BLaER1 (cell line): ENCODE data around the gene ADRB2.
A peak's percentile ranks its signal among the peaks of the same experiment; 100 is the strongest.
"Not testable (repeated sequence)": the region's sequence is repeated elsewhere in the genome, so short reads cannot be mapped to it uniquely, and the experiment has no call there.

Source experiments
- H3K27ac ChIP-seq: shearing (Covaris generic); formaldehyde crosslinking; 2 replicates; pipeline ENCODE4 v1.8.1; 2022
- H3K27me3 ChIP-seq: shearing (Covaris generic); formaldehyde crosslinking; 2 replicates; pipeline ENCODE4 v1.8.1; 2022
- H3K36me3 ChIP-seq: shearing (Covaris generic); formaldehyde crosslinking; 2 replicates; pipeline ENCODE4 v1.8.1; 2022
- H3K4me1 ChIP-seq: shearing (Covaris generic); formaldehyde crosslinking; 2 replicates; pipeline ENCODE4 v1.8.1; 2022
- H3K4me2 ChIP-seq: shearing (Covaris generic); formaldehyde crosslinking; 2 replicates; pipeline ENCODE4 v1.8.1; 2022
- H3K4me3 ChIP-seq: shearing (Covaris generic); formaldehyde crosslinking; 2 replicates; pipeline ENCODE4 v1.8.1; 2022
- H3K9ac ChIP-seq: shearing (Covaris generic); formaldehyde crosslinking; 2 replicates; pipeline ENCODE4 v1.8.1; 2022
- H3K9me3 ChIP-seq: shearing (Covaris generic); formaldehyde crosslinking; 2 replicates; pipeline ENCODE4 v1.8.1; 2022
- H4K20me1 ChIP-seq: shearing (Covaris generic); formaldehyde crosslinking; 2 replicates; pipeline ENCODE4 v1.8.1; 2022
- Cebpa-rat ChIP-seq: shearing (Covaris generic); IDR thresholded peaks from 2 replicates; pipeline ENCODE4 v1.8.1; 2022

The ADRB2 gene

DNA sequence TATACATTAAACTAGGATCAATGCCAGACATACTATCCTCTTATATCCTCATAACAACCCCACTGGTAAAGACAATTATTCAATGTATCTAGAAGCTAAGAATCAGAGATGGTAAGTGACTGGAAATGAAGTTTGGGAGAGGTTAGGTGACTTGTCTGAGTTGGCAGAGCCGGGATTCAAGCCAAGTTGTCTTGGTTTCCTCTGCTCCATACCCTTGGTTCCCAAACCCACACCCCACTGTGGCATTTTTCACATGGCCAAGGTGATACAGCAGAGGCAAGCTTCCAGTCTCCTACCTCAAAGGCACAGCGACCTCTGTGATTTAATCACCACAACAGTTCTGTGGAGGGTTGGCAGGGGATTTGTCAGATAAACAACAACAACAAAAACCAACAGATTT lies 34.7 kb upstream of the ADRB2 start:
- no peaks in the 10 kb centered on the region for H3K27me3 ChIP-seq
- H3K4me2 ChIP-seq: no peak overlapping the region
- H3K4me3 ChIP-seq: no peak overlapping the region
- H3K27ac ChIP-seq: no peak overlapping the region
- H3K36me3 ChIP-seq: no peaks in the 10 kb centered on the region
- no peaks in the 10 kb centered on the region for H4K20me1 ChIP-seq
- TF ChIP-seq Cebpa-rat: no peak
- H3K9me3 ChIP-seq: no peaks in the 10 kb centered on the region
- no peak overlapping the region for H3K9ac ChIP-seq
- peaks cover 38% of the 10 kb centered on the region for H3K4me1 ChIP-seq

DNA sequence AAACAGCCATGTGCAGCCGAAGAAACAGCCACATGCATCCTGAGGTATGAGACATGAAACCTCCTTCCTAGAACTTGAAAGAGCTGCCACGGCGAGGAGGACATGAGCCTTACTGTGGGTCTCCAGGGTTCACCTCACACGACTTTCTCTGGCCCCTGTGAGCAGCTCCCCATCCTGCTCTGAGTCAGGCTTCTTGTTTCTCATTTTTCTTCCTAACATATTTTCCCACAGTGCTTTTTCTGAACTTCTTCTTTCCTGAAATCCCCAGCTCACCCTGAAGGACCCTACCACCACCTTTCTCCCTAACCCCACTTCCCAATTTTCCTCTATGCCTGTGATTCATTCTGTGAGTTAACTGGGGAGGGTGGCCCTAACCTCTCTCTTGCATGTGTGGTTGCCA lies 33.7 kb upstream of the ADRB2 start:
- H3K9me3 ChIP-seq: no peaks in the 10 kb centered on the region
- H3K4me3 ChIP-seq: no peak overlapping the region

DNA sequence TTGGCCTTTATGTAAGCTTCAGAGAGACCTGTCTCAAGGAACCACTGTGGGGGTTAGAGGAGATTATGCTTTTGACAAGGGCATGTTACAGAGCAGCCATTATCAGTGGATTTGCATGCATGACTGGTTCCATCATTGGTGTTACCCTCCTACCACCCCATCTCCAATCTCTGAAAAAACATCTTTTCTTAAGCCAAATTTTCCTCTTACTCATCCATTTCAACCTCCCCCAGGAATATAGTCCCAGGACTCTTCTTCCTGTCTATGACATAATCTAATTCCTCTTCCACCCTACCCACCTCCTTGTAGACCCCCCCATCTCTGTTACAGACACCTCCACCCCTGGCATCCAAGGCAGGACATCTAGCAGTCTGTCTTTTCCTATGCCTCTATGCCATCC lies 33.1 kb upstream of the ADRB2 start:
- H3K4me1 ChIP-seq: peaks cover 38% of the 10 kb centered on the region
- H3K9me3 ChIP-seq: no peaks in the 10 kb centered on the region
- H3K36me3 ChIP-seq: no peaks in the 10 kb centered on the region
- TF ChIP-seq Cebpa-rat: no peak
- H4K20me1 ChIP-seq: no peaks in the 10 kb centered on the region
- peak overlapping the region; percentile 67 for H3K4me2 ChIP-seq
- no peak overlapping the region for H3K9ac ChIP-seq
- no peak overlapping the region for H3K27ac ChIP-seq
- no peaks in the 10 kb centered on the region for H3K27me3 ChIP-seq
- no peak overlapping the region for H3K4me3 ChIP-seq

More for the DNA sequence above, 33.7 kb upstream of the ADRB2 start:
- Histone ChIP-seq H3K9ac (no peak overlapping the region), H3K27me3 (no peaks in the 10 kb centered on the region), H3K27ac (no peak overlapping the region), H4K20me1 (no peaks in the 10 kb centered on the region), H3K4me2 (peak overlapping the region; percentile 67; the same call in 1 of the 2 replicates), H3K4me1 (peaks cover 38% of the 10 kb centered on the region), H3K36me3 (no peaks in the 10 kb centered on the region)
- TF ChIP-seq Cebpa-rat: no peak

DNA sequence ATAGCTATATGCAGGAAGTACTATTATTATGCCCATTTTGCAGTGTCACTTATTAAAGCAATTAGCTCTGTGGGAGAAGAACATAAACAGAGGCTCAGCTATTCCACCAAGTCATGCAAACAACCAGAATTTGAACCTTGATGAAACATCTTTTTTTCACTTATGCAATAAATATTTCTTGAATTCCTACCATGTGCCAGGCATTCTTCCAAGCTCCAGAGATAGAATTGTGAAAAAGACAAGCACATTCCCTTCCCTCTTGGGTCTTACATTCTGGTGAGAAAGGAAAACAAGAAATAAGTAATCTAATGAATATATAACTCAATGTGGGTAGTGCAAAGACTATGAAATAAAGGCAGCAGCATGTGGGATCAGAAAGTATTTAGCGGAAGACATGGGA lies 32.1 kb upstream of the ADRB2 start:
- Histone ChIP-seq H3K27me3 (no peaks in the 10 kb centered on the region), H3K4me2 (peak overlapping the region; percentile 67), H3K9me3 (no peaks in the 10 kb centered on the region), H4K20me1 (no peaks in the 10 kb centered on the region), H3K9ac (peak overlapping the region; percentile 22; the same call in 1 of the 2 replicates), H3K4me3 (no peak overlapping the region), H3K4me1 (peaks cover 38% of the 10 kb centered on the region), H3K27ac (peak overlapping the region; percentile 11; the same call in 1 of the 2 replicates), H3K36me3 (no peaks in the 10 kb centered on the region)
- TF ChIP-seq Cebpa-rat: no peak

DNA sequence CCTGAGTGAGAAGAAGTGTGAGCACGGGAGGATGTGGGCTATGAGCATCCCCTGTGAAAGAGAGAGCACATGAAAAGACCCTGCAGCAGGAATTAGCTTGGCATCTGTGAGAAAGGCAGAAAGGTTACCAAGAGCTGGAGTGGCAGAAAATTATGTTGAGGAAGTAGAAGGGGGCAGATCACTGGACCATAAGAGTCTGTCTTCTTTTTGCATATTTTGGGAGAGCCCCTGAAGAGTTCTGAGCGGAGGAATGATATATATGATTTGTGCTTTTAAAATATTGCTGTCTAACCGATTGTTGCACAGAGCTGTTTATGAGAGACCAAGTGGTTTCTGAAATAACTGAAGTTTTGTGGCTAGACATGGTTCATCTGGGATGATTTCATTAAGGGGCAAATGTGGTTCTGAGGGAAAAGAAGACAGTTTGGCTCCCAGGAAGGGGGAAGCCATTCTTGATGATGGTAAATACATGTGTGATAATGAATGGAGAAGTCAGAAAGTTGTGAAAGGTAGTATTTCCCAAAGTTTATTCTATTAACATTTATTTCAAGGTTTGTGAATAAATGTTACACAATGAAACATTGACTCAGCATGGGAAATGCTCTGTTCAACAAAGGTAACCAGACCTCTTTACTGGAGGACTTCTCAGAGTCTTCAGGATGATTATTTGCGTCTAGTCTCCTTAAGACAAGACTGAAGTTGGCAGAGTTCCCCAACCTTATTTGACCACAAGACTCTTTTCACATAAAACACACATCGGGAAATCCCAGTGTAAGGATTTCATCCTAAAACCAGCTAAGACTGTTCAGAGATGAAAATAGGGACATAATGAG lies 31.5 kb upstream of the ADRB2 start:
- Histone ChIP-seq H3K27me3 (no peaks in the 10 kb centered on the region), H3K4me1 (peaks cover 38% of the 10 kb centered on the region), H4K20me1 (no peaks in the 10 kb centered on the region), H3K9ac (peak overlapping the region; percentile 22; the same call in 1 of the 2 replicates), H3K36me3 (no peaks in the 10 kb centered on the region), H3K9me3 (no peaks in the 10 kb centered on the region), H3K27ac (peak overlapping the region; percentile 11; the same call in 1 of the 2 replicates), H3K4me3 (no peak overlapping the region), H3K4me2 (peak overlapping the region; percentile 67)
- no peak for TF ChIP-seq Cebpa-rat

DNA sequence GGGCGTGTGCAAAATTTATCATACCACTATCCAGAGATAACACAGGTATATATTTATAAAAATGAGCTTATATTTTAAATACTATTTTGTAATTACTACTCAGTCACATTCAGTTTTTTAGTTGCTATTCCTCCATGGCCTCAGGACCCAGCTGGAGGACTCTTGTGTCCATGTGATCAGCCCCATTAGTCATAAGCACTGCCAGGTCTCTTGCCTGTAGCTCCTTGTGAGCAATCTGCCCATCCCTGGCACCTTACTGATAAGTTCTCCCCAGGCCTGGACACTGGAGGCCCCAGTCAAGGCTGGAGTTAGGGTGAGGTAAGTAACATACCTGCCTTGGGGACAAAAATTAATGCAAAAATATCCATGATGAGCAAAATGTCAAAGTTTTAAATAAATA lies 29.5 kb upstream of the ADRB2 start:
- H3K9ac ChIP-seq: no peak overlapping the region
- no peaks in the 10 kb centered on the region for H3K9me3 ChIP-seq
- no peaks in the 10 kb centered on the region for H3K36me3 ChIP-seq
- peaks cover 38% of the 10 kb centered on the region for H3K4me1 ChIP-seq
- H3K4me3 ChIP-seq: no peak overlapping the region
- H4K20me1 ChIP-seq: no peaks in the 10 kb centered on the region
- no peak overlapping the region for H3K27ac ChIP-seq
- H3K27me3 ChIP-seq: no peaks in the 10 kb centered on the region
- no peak overlapping the region for H3K4me2 ChIP-seq
- no peak for TF ChIP-seq Cebpa-rat

DNA sequence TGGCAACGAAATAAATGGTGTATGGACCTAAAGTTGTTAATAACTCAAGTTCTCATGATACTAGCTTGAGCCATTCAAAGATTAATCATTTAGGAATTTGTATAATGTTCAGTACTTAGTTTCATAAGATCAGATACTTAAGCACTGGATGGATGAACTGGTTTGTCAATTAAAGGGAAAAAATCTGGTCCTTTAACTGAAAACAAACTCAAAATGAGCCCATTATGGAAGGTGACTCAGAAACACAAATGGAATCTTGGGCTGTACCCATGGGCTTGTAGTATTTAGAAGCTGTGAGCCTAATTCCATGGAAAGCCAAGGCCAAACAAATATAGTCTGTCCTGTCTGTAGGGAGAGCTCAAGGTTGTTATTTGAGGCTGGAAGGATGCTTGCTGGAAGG lies 27.6 kb upstream of the ADRB2 start:
- H3K27ac ChIP-seq: no peak overlapping the region

DNA sequence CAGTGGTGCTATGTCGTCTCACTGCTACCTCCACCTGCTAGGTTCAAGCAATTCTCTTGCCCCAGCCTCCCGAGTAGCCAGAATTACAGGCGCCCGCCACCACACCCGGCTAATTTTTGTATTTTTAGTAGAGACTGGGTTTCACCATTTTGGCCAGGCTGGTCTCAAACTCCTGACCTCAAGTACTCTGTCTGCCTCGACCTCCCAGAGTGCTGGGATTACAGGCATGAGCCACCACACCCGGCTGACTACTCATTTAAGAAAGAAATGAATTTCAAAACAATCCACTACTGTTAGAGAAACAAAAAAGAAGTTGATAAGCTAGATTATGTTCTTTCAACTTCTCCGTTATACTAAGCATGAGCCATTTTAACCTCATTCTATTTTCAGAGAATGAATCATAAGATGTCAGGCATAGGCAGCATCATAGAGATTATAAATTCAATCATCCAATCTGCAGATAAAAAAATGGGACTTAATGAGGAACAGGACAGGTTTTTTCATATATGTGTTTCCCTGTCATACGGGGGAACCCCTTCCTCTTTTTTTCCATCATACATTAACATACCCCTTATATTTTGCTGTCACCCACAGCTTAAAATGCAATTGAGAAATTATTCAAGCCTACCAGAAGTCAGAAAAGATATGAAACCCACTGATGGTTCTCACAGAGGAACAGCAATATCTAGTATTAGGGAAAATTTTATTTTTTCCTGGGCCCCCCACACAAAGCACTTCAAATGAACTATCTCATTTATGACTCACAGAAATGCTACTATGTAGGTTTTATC lies 26.5 kb upstream of the ADRB2 start:
- H3K4me1 ChIP-seq: peaks cover 23% of the 10 kb centered on the region
- H3K9me3 ChIP-seq: no peaks in the 10 kb centered on the region
- H4K20me1 ChIP-seq: no peaks in the 10 kb centered on the region
- no peak overlapping the region for H3K9ac ChIP-seq
- no peaks in the 10 kb centered on the region for H3K36me3 ChIP-seq
- no peak overlapping the region for H3K4me3 ChIP-seq
- H3K27ac ChIP-seq: no peak overlapping the region
- no peaks in the 10 kb centered on the region for H3K27me3 ChIP-seq
- TF ChIP-seq Cebpa-rat: no peak
- no peak overlapping the region for H3K4me2 ChIP-seq

More for the DNA sequence above, 27.6 kb upstream of the ADRB2 start:
- no peak for TF ChIP-seq Cebpa-rat
- Histone ChIP-seq H3K4me2 (no peak overlapping the region), H3K27me3 (no peaks in the 10 kb centered on the region), H4K20me1 (no peaks in the 10 kb centered on the region), H3K4me3 (no peak overlapping the region), H3K9ac (no peak overlapping the region), H3K9me3 (no peaks in the 10 kb centered on the region), H3K36me3 (no peaks in the 10 kb centered on the region), H3K4me1 (peaks cover 23% of the 10 kb centered on the region)

DNA sequence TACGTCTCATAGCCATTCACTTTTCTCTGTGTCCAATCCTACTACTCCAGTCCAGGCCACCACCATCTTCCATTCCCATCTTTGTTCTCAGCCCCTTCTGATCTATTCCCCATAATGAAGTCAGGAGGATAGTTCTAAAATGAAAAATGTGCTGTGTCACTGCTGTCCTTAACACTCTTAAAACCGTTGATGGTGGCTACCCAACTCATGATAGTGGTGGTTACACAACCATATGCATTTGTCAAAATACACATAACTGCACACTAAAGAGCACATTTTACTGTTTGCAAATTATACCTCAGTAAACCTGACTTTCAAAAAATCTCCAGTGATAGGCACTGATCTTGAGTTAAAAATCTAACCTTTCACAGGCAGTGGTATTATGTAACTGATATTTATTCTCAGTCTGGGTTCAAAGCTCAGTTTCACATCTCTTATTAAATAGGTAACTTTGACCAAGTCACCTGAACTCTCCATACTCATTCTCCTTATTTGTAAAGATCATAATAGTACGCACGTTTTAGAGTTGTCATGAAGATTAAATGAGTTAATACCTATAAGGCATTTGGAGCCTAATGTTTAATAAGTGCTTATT lies 24.6 kb upstream of the ADRB2 start:
- TF ChIP-seq Cebpa-rat: no peak

DNA sequence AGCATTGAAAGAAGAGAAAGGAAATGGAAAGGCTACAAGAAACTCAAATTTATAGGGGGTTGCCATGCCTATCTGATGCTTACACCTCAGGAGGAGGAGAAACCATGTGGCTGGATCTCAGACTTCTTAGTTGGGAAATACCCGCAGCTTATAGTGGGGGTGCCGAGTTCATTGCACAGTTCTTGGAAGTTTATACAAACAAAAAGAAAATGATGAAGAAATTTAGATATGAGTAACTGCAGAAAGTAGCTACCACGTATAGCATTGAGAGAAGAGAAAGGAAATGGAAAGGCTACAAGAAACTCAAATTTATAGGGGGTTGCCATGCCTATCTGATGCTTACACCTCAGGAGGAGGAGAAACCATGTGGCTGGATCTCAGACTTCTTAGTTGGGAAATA lies 23.0 kb upstream of the ADRB2 start:
- peaks cover 46% of the 10 kb centered on the region for H3K4me1 ChIP-seq
- H3K4me3 ChIP-seq, H3K27ac ChIP-seq, H3K9ac ChIP-seq, H3K9me3 ChIP-seq, H4K20me1 ChIP-seq, H3K27me3 ChIP-seq, H3K4me2 ChIP-seq, H3K36me3 ChIP-seq: not testable (repeated sequence)

More for the DNA sequence above, 24.6 kb upstream of the ADRB2 start:
- peaks cover 30% of the 10 kb centered on the region for H3K4me1 ChIP-seq
- no peaks in the 10 kb centered on the region for H3K9me3 ChIP-seq
- H3K27ac ChIP-seq: no peak overlapping the region
- no peak overlapping the region for H3K4me3 ChIP-seq
- H4K20me1 ChIP-seq: no peaks in the 10 kb centered on the region
- H3K9ac ChIP-seq: no peak overlapping the region
- no peaks in the 10 kb centered on the region for H3K36me3 ChIP-seq
- H3K4me2 ChIP-seq: no peak overlapping the region
- no peaks in the 10 kb centered on the region for H3K27me3 ChIP-seq
